K562 (cell line): ENCODE results near the gene NAT10.

ENCODE experiments used
- ELF4 ChIP-seq: fragments of 450-650 bp; formaldehyde crosslinking; IDR thresholded peaks from 2 replicates; pipeline ENCODE4 v1.4.0; 2022; ENCODE audit warnings: missing genetic modification characterization
- MAX ChIP-seq: sonication (generic); formaldehyde crosslinking; IDR thresholded peaks from 2 replicates; pipeline ENCODE4 v1.9.0; 2022; ENCODE audit warnings: mild to moderate bottlenecking, missing genetic modification reagents

GRCh38 chr11:34182921-34183685 is 77.7 kb downstream of the NAT10 start:
- TF ChIP-seq MAX (no peak), ELF4 (no peak)
